Fibroblast of the aortic adventitia (primary cell): ENCODE data around the gene CDK5. TPM values are rescaled to one million over a fixed set of nuclear protein-coding genes. Genes with fewer than 3 reads are reported as not detected.
A peak's percentile ranks its signal among the peaks of the same experiment; 100 is the strongest.

Experiments
- DNase-seq: peaks from one replicate; pipeline ENCODE4 v3.0.0-alpha.2; 2010; ENCODE audit warnings: low read depth
- H3K4me3 ChIP-seq: 2 replicates; pipeline ENCODE4 v1.5.1; 2011; ENCODE audit warnings: low read depth, mild to moderate bottlenecking, control low read depth, low read length, moderate library complexity
- total RNA-seq: library from RNA; depleted of rRNA; stranded (reverse); fragments of >200 nt; gene quantifications from 2 replicates; pipeline ENCODE4 v1.2.3, GENCODE V29; 2012; ENCODE audit warnings: low replicate concordance
- TF ChIP-seq, protein P1 (sequence below): IDR thresholded peaks from 2 replicates; pipeline ENCODE4 v1.5.1; 2011; ENCODE audit warnings: mild to moderate bottlenecking, low read length, control low read depth, inconsistent platforms; ENCODE audit not compliant: insufficient read depth

The CDK5 gene
- total RNA-seq, 1 donor: 16.1 TPM

DNA sequence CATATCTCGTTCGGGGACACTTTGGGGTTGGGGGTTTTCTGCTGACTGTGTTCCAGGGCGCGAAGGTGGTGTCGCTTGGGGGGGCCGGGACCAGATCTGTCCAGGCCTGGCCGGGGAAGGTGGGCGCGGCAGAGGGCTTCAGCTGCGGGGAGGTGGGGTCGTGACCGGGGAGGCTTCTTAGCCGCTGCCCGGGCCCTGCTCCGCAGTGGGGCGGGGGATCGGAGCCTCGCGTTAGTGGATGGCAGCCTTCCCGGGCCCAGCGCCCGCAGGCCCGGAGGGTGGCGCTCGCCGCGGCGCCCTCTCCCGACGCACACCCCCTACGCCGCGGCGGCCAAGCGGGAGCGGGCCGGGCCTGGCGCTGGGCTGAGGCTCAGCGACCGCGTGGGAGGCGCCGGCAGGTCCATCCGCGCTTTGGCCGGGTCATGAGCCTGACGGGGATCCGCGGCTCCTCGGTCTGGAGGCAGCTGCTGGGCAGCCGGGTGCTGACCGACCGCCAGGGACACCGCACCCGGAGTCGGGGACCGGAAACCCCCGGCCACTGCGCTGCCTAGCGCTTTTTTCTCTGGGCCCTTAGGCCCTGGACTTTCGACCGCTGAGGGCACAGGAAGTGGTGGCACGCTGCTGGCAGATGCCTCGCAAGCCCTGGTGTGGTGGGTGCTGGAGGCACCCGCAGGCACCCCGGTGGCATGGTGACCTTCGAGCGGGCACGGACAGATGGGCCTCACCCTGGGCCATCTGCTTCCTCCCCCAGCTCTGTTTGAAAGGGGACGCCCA is 29.7 kb upstream of the CDK5 start:
- peak overlapping the region; percentile 83 for H3K4me3 ChIP-seq
- peak; percentile 62 for DNase-seq
- TF ChIP-seq, protein P1, sequence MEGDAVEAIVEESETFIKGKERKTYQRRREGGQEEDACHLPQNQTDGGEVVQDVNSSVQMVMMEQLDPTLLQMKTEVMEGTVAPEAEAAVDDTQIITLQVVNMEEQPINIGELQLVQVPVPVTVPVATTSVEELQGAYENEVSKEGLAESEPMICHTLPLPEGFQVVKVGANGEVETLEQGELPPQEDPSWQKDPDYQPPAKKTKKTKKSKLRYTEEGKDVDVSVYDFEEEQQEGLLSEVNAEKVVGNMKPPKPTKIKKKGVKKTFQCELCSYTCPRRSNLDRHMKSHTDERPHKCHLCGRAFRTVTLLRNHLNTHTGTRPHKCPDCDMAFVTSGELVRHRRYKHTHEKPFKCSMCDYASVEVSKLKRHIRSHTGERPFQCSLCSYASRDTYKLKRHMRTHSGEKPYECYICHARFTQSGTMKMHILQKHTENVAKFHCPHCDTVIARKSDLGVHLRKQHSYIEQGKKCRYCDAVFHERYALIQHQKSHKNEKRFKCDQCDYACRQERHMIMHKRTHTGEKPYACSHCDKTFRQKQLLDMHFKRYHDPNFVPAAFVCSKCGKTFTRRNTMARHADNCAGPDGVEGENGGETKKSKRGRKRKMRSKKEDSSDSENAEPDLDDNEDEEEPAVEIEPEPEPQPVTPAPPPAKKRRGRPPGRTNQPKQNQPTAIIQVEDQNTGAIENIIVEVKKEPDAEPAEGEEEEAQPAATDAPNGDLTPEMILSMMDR: no peak

DNA sequence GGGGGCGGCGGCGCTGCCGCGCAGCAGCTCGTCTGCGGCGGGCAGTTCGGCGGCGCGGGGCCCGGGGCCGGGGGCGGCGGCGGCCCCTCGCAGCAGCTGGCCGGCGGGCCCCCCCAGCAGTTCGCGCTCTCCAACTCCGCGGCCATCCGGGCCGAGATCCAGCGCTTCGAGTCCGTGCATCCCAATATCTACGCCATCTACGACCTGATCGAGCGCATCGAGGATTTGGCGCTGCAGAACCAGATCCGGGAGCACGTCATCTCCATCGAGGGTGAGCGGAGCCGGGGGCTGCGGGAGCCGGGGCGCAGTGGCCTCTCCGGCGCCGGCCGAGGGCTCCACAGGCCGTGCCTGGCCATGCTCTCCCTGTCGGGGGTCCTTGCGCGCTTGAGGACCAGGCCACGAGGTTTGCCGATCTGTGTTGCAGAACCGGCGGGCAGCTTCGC is 29.1 kb upstream of the CDK5 start:
- TF ChIP-seq, protein P1: no peak
- DNase-seq: no peak
- peak overlapping the region; percentile 83 for H3K4me3 ChIP-seq

DNA sequence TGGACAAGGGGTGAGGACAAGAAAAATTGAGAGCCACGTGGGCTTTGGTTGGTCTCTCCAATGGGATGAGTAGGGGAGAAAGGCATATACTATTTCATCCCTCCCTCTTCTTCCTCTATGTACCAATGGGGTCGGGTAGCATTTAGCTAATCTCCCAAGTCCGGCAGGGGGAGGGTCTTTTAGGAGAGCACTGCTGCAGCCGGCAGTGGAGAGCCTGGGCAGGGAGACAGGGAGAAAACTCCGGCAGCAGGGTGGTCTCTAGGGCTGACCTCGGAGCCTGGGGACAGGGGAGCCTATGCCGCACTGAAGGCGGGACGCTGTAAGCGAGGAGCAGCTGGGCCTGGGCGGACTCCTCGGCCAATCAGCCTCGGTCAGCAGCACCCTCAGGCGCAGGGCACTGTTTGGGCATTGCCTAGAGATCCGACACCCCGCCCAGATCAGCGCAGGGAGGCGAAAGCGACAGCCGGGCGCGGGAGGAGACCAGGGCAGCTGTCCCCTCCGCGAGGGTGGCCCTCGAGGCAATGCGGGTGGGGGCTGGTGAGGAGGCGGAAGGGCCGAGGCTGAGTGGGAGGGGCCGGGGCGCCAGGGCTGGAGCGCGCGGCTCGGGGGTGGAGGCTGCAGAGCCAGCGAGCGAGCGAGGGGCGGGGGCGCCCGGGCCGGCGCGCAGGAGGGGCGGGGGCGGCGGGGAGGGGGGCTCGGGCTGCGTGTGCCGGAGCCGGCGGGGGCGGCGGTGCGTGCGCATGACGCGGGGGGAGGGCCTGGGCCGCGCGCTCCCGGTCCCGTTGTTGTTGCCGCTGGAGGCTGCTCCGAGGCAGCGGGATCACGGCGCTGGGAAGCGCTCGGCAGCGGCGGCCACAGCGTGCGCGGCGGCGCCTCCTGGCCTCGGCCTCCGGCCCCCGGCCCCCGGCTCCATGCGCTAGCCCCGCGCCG is 28.3 kb upstream of the CDK5 start, which contains the start of gene AGAP3:
AGAP3 (plus strand) TSS at position 785 of the 930 bp plus-strand sequence. CDS start 267 bp downstream, outside the sequence.
- H3K4me3 ChIP-seq: peak within 1 kb of the TSS; percentile 83
- DNase-seq: peak; percentile 53
- TF ChIP-seq, protein P1: no peak

DNA sequence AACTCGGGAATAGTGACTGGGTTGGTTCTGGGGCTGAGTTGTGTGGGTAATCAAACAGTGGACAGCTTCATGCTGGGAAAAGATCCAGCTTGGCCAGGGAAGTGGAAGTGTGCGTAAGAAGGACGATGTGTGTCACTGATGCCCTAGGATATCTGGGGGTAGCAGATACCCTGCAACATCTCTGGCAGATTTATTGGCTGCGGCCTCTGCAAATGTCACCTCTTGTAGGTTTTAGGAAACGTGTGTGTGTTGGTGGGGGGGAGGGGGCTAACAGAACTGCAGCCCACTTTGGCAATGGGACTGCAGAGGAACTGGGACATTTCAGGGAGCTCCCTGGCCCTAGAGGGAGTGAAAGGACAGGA is 27.6 kb upstream of the CDK5 start:
- TF ChIP-seq, protein P1: no peak
- no peak for DNase-seq
- peak overlapping the region; percentile 67 for H3K4me3 ChIP-seq

DNA sequence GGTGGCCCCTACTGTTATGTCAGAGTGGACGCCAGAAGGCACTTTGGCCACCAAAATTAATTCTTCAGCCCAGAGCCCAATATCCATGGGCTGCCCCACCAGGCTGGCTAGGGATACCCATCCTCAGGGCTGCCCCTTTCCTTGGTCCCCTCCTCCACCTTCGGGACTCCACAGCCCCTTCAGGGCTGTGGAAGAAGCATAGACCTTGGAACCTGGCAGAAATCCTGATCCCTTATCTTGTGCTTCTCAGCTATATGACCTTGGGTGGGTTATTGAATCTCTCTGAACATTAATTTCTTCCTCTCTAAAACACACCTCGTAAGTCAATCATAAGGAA is 26.1 kb upstream of the CDK5 start:
- TF ChIP-seq, protein P1: no peak
- H3K4me3 ChIP-seq: peak overlapping the region; percentile 77
- DNase-seq: no peak

DNA sequence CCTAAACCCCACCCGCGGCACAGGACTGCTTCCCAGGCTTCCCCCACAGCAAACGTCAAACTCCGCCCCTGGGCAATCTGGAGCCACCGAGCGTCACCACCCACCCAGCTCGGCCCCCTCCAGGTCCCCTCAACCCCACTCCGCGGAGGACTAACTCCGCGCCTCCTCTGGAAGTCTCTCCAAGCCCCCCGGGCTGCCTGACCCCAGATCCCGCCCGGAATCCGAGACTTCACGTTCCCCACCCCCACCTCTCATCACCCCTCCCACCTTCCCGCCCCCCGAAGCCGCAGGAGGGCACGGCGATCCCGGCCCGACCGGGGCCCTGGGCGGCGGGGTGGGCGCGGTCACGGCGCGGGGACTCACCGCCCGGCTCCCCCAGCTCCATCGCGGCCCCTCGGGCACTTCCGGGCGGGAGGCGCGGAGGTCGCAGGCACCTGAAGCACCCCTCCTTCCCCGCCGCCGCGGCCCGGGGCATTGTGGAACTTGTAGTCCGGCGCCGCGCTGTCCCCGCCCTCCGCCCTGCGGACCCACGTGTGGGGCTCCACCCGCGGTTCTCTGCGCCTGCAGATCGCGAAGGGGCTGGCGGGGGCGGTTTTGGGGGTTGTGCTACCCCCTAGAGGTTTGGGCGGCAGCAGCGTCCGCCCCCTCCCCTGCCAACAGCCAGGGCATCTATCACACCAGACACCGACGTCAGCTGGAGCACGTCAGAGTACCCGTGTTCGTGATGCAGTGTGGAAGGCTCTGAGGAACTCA is 25.6 kb upstream of the CDK5 start, which contains the start of gene TMUB1:
TMUB1 (minus strand) TSS at position 423 of the 753 bp plus-strand sequence. CDS start 930 bp downstream, outside the sequence.
- no peak for DNase-seq
- H3K4me3 ChIP-seq: peak within 1 kb of the TSS; percentile 77
- TF ChIP-seq, protein P1: no peak
